Activated CD8-positive, alpha-beta memory T cell treated with anti-CD3 and anti-CD28 coated beads, Interleukin-2, amount 50 U/mL, for 1 hour (primary cell): ENCODE measurements around the gene VWA8.
"Not testable (repeated sequence)": the region's sequence is repeated elsewhere in the genome, so short reads cannot be mapped to it uniquely, and the experiment has no call there.

Source experiments
- DNase-seq: peaks from one replicate; pipeline ENCODE4 v3.0.0-alpha.2; 2020; ENCODE audit errors: extremely low read depth

The VWA8 gene

GRCh38 chr13:41922894-41923293, 38.0 kb downstream of the VWA8 start:
- DNase-seq: not testable (repeated sequence)

- DNase-seq: no peak
These were observed 41.0 kb downstream of the VWA8 start for GRCh38 chr13:41919741-41920487.

GRCh38 chr13:41919031-41919740, 41.7 kb downstream of the VWA8 start:
- DNase-seq: no peak

GRCh38 chr13:41917641-41918040, 43.3 kb downstream of the VWA8 start:
- no peak for DNase-seq

GRCh38 chr13:41916173-41916954, 44.5 kb downstream of the VWA8 start:
- no peak for DNase-seq

GRCh38 chr13:41915081-41915480, 45.8 kb downstream of the VWA8 start:
- DNase-seq: no peak

- no peak for DNase-seq
These were observed 46.4 kb downstream of the VWA8 start for GRCh38 chr13:41914552-41914951.

- DNase-seq: no peak
These were observed 51.4 kb downstream of the VWA8 start for GRCh38 chr13:41909506-41909905.

- DNase-seq: no peak
These were observed 55.2 kb downstream of the VWA8 start for GRCh38 chr13:41905600-41906254.

GRCh38 chr13:41900918-41901317, 60.0 kb downstream of the VWA8 start:
- no peak for DNase-seq

GRCh38 chr13:41898411-41898810, 62.5 kb downstream of the VWA8 start:
- DNase-seq: not testable (repeated sequence)

GRCh38 chr13:41897126-41897525, 63.8 kb downstream of the VWA8 start:
- DNase-seq: no peak

GRCh38 chr13:41895478-41895877, 65.4 kb downstream of the VWA8 start:
- DNase-seq: no peak

- no peak for DNase-seq
These were observed 69.8 kb downstream of the VWA8 start for GRCh38 chr13:41891119-41891518.

GRCh38 chr13:41883147-41883546, 77.8 kb downstream of the VWA8 start:
- no peak for DNase-seq

GRCh38 chr13:41881890-41882289, 79.0 kb downstream of the VWA8 start:
- DNase-seq: not testable (repeated sequence)

GRCh38 chr13:41880966-41881365, 79.9 kb downstream of the VWA8 start:
- no peak for DNase-seq

- no peak for DNase-seq
These were observed 96.3 kb downstream of the VWA8 start for GRCh38 chr13:41864658-41865057.

GRCh38 chr13:41862659-41863058, 98.2 kb downstream of the VWA8 start:
- DNase-seq: not testable (repeated sequence)

- DNase-seq: no peak
These were observed 101.3 kb downstream of the VWA8 start for GRCh38 chr13:41859565-41859964.

GRCh38 chr13:41858780-41859179, 102.1 kb downstream of the VWA8 start:
- DNase-seq: no peak

- DNase-seq: no peak
These were observed 106.2 kb downstream of the VWA8 start for GRCh38 chr13:41854758-41855157.
